Neuronal stem cell (in vitro differentiated cells): ENCODE measurements around the gene CIBAR2.

ENCODE experiments used
- DNase-seq: peaks from one replicate; pipeline ENCODE4 v3.0.0-alpha.2; 2013; ENCODE audit warnings: low spot score
- H2AFZ ChIP-seq: one replicate; pipeline ENCODE4 v1.6.1; 2013; ENCODE audit warnings: mild to moderate bottlenecking, low read length, inconsistent platforms
- H2AK5ac ChIP-seq: 2 replicates; pipeline ENCODE4 v1.6.1; 2013; ENCODE audit warnings: low read depth, mild to moderate bottlenecking, inconsistent platforms, low read length, moderate library complexity, mixed read lengths
- H2BK120ac ChIP-seq: 2 replicates; pipeline ENCODE4 v1.6.1; 2013; ENCODE audit warnings: low read depth, mild to moderate bottlenecking, inconsistent platforms, low read length, moderate library complexity, mixed read lengths
- H2BK12ac ChIP-seq: one replicate; pipeline ENCODE4 v1.6.1; 2013; ENCODE audit warnings: low read length, inconsistent platforms
- H2BK15ac ChIP-seq: 2 replicates; pipeline ENCODE4 v1.6.1; 2013; ENCODE audit warnings: mild to moderate bottlenecking, low read length, inconsistent platforms, mixed read lengths
- H2BK5ac ChIP-seq: one replicate; pipeline ENCODE4 v1.6.1; 2013; ENCODE audit warnings: inconsistent platforms, mild to moderate bottlenecking, low read length, moderate library complexity
- H3K14ac ChIP-seq: one replicate; pipeline ENCODE4 v1.6.1; 2013; ENCODE audit warnings: low read length, inconsistent platforms
- H3K18ac ChIP-seq: 2 replicates; pipeline ENCODE4 v1.6.1; 2013; ENCODE audit warnings: low read length, inconsistent platforms
- H3K23ac ChIP-seq: 2 replicates; pipeline ENCODE4 v1.6.1; 2013; ENCODE audit warnings: low read depth, mild to moderate bottlenecking, mixed read lengths, low read length, inconsistent platforms; ENCODE audit not compliant: poor library complexity
- H3K27ac ChIP-seq: replicated peaks from 3 replicates; pipeline ENCODE4 v1.5.1; 2013; ENCODE audit warnings: low read length, inconsistent platforms
- H3K27me3 ChIP-seq, 3 experiments: 2 replicates each; pipeline ENCODE4 v1.6.1; 2013; ENCODE audit warnings: low read length in 3 of 3, mild to moderate bottlenecking in 2 of 3, inconsistent platforms in 1 of 3, low read depth in 1 of 3, mixed read lengths in 1 of 3, moderate library complexity in 1 of 3; ENCODE audit not compliant: control insufficient read depth in 3 of 3, insufficient read depth in 3 of 3
- H3K36me3 ChIP-seq, 2 donors: replicated peaks in 1 of 2; 2 replicates each; pipeline ENCODE4 v1.6.1; 2013; ENCODE audit warnings: low read length in 2 of 2; ENCODE audit not compliant: control insufficient read depth in 2 of 2, insufficient read depth in 2 of 2
- H3K4ac ChIP-seq: 2 replicates; pipeline ENCODE4 v1.6.1; 2013; ENCODE audit warnings: inconsistent platforms, mild to moderate bottlenecking, low read length, moderate library complexity
- H3K4me1 ChIP-seq, 2 donors: 1 replicate in 1 of 2; 2 replicates in 1 of 2; pipeline ENCODE4 v1.6.1; 2013; ENCODE audit warnings: low read length in 2 of 2, low read depth in 1 of 2; ENCODE audit not compliant: control insufficient read depth in 2 of 2, insufficient read depth in 1 of 2
- H3K4me2 ChIP-seq: one replicate; pipeline ENCODE4 v1.6.1; 2013; ENCODE audit warnings: mild to moderate bottlenecking, low read length, inconsistent platforms; ENCODE audit not compliant: insufficient read depth, poor library complexity, severe bottlenecking
- H3K4me3 ChIP-seq, 2 donors: 2 replicates each; pipeline ENCODE4 v1.5.1; 2013; ENCODE audit warnings: low read length in 2 of 2, mild to moderate bottlenecking in 2 of 2, inconsistent platforms in 1 of 2, moderate library complexity in 1 of 2
- H3K79me1 ChIP-seq: one replicate; pipeline ENCODE4 v1.6.1; 2013; ENCODE audit warnings: low read depth, mild to moderate bottlenecking, inconsistent platforms, low read length, moderate library complexity
- H3K9ac ChIP-seq: one replicate; pipeline ENCODE4 v1.6.1; 2013; ENCODE audit warnings: mild to moderate bottlenecking, low read depth, low read length, inconsistent platforms; ENCODE audit not compliant: poor library complexity
- H3K9me3 ChIP-seq, 2 donors: replicated peaks in 1 of 2; 2 replicates each; pipeline versions ENCODE3 to v1.6.1; 2013; ENCODE audit warnings: low read length in 2 of 2, mild to moderate bottlenecking in 2 of 2, inconsistent platforms in 1 of 2, low read depth in 1 of 2, mixed read lengths in 1 of 2, moderate library complexity in 1 of 2; ENCODE audit not compliant: control insufficient read depth in 2 of 2, insufficient read depth in 1 of 2
- H4K8ac ChIP-seq: one replicate; pipeline ENCODE4 v1.6.1; 2013; ENCODE audit warnings: low read depth, mild to moderate bottlenecking, inconsistent platforms, low read length, moderate library complexity
- H4K91ac ChIP-seq: one replicate; pipeline ENCODE4 v1.6.1; 2013; ENCODE audit warnings: low read length, low read depth, mild to moderate bottlenecking, inconsistent platforms; ENCODE audit not compliant: poor library complexity
- WGBS, 2 donors: extraction: QIAGEN DNeasy Blood & Tissue Kit; methylation state at CpG; one replicate each; pipeline ENCODE4 v1.1.7; 2013; ENCODE audit warnings: missing lambda C conversion rate in 2 of 2, mixed read lengths in 1 of 2; ENCODE audit not compliant: insufficient read length in 2 of 2, insufficient replicate concordance in 1 of 2; ENCODE audit errors: extremely low coverage in 2 of 2; 5-methylcytosine and 5-hydroxymethylcytosine counted together

Gene CIBAR2

DNA sequence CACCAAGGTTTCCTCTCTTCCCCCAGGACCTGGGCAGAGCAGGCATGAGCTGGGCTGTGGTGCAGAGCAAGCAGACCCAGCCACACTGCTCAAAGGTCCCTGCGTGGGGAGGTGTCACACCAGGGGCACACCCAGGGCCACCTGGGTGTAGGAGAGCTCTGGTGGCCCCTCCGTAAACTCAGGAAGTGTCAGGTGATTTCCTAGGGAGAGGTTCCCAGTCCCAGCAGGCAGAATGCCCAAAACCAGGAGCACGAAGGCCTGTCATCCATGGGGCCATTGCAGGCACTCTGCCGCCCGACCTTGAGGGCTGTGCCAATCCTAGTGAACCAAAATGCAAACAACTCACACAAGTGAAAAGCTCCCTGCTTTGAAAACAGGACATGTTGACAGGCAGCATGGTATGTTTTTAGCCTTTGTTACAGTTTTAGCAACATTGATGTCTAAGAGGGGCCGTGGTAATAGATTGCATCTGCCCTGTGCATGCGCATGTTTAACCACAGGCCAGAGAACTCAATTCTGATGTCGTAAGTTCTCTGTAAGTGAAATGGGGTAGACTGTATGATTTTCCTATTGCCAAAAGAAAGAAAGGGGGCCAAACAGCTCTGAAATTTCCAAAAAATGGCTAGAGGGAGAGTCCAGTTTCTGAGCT lies 21.3 kb downstream of the CIBAR2 start:
- H2AK5ac ChIP-seq = no peak overlapping the region
- H4K8ac ChIP-seq = no peak overlapping the region
- no peak overlapping the region for H3K9ac ChIP-seq
- no peak overlapping the region for H2BK12ac ChIP-seq
- H3K23ac ChIP-seq = no peak overlapping the region
- no peak overlapping the region for H2BK5ac ChIP-seq
- no peak overlapping the region for H3K4me3 ChIP-seq
- no peak overlapping the region for H2BK15ac ChIP-seq
- peaks cover 3 to 21% of the 10 kb centered on the region in 2 donors for H3K4me1 ChIP-seq
- no peak overlapping the region for H3K18ac ChIP-seq
- no peak overlapping the region for H4K91ac ChIP-seq
- no peak for DNase-seq
- no peak overlapping the region for H3K4me2 ChIP-seq
- H3K14ac ChIP-seq = no peak overlapping the region
- no peaks in the 10 kb centered on the region for H3K36me3 ChIP-seq
- no peak overlapping the region for H2AFZ ChIP-seq
- no peak overlapping the region for H3K4ac ChIP-seq
- H3K79me1 ChIP-seq = no peaks in the 10 kb centered on the region
- no CpG with 5 or more reads among the region's 8 CpGs for WGBS, 2 donors
- H3K27ac ChIP-seq = no peak overlapping the region
- no peaks in the 10 kb centered on the region for H3K9me3 ChIP-seq
- H2BK120ac ChIP-seq = no peak overlapping the region
- H3K27me3 ChIP-seq = no peaks in the 10 kb centered on the region

DNA sequence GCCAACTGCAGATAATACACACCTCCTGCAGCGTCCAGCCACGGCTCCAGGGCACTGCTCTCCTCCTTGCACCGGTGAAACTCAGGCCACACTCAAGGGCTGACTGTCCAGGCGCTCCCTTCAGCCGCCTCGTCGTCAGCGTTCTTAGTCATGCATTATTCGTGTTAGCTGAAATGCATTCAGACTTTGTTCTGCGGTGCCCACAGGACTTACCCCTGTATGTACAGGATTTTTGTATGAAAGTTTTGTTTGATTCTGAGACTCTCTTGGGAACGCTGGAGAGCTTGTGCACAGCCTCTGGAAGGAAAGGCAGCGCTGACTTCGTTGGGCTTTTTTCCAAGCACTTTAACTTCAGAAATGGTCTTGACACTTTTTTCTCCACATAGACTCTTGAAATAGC lies 22.1 kb downstream of the CIBAR2 start:
- no peaks in the 10 kb centered on the region for H3K36me3 ChIP-seq
- H2AK5ac ChIP-seq = no peak overlapping the region
- H3K27me3 ChIP-seq = peaks cover 0 to 4% (median 0%) of the 10 kb centered on the region in 3 experiments
- H2BK5ac ChIP-seq = no peak overlapping the region
- H2BK120ac ChIP-seq = no peak overlapping the region
- DNase-seq = no peak
- H3K9me3 ChIP-seq = no peaks in the 10 kb centered on the region
- H2AFZ ChIP-seq = peak overlapping the region; percentile 34
- H3K4me2 ChIP-seq = no peak overlapping the region
- H2BK12ac ChIP-seq = no peak overlapping the region
- H3K4me3 ChIP-seq = no peak overlapping the region
- H3K14ac ChIP-seq = no peak overlapping the region
- H3K18ac ChIP-seq = no peak overlapping the region
- H3K4me1 ChIP-seq = peaks cover 3 to 26% of the 10 kb centered on the region in 2 donors
- no peak overlapping the region for H3K9ac ChIP-seq
- WGBS, 2 donors = no CpG with 5 or more reads among the region's 13 CpGs
- H3K27ac ChIP-seq = no peak overlapping the region
- no peak overlapping the region for H4K91ac ChIP-seq
- H3K79me1 ChIP-seq = no peaks in the 10 kb centered on the region
- no peak overlapping the region for H2BK15ac ChIP-seq
- H3K4ac ChIP-seq = no peak overlapping the region
- H4K8ac ChIP-seq = no peak overlapping the region
- peak overlapping the region; percentile 29 for H3K23ac ChIP-seq

DNA sequence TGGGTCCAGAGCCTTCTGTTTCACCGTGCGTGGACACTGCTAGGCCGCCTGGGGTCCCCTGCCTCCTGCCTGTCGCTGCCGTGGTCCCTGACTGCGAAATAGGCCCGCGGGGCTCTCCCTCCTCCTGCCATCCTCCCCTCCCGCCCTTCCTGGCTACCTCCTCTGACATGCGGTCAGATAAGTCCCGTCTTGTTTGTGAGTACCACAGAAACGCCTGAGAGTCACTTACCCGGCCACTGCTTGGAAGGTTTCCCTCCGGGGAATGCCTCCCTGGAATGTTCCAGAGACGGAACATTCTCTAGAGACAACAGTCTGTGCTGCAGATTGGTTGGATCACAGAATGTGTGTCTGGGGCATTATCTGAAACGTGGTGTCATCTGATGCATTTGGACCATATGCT lies 22.7 kb downstream of the CIBAR2 start:
- Histone ChIP-seq H3K4ac (no peak overlapping the region), H2AFZ (no peak overlapping the region), H2AK5ac (no peak overlapping the region), H3K18ac (no peak overlapping the region), H4K8ac (no peak overlapping the region), H3K23ac (peak overlapping the region; percentile 29), H3K27ac (no peak overlapping the region), H3K4me3 (no peak overlapping the region), H3K36me3 (no peaks in the 10 kb centered on the region), H3K9ac (no peak overlapping the region), H3K9me3 (no peaks in the 10 kb centered on the region), H2BK15ac (no peak overlapping the region), H3K4me1 (peaks cover 3 to 26% of the 10 kb centered on the region in 2 donors), H2BK5ac (no peak overlapping the region), H4K91ac (no peak overlapping the region), H3K79me1 (no peaks in the 10 kb centered on the region), H3K27me3 (peaks cover 0 to 4% (median 0%) of the 10 kb centered on the region in 3 experiments), H2BK120ac (no peak overlapping the region), H2BK12ac (no peak overlapping the region), H3K4me2 (no peak overlapping the region), H3K14ac (peak overlapping the region; percentile 67)
- no peak for DNase-seq
- WGBS, 2 donors = no CpG with 5 or more reads among the region's 16 CpGs

DNA sequence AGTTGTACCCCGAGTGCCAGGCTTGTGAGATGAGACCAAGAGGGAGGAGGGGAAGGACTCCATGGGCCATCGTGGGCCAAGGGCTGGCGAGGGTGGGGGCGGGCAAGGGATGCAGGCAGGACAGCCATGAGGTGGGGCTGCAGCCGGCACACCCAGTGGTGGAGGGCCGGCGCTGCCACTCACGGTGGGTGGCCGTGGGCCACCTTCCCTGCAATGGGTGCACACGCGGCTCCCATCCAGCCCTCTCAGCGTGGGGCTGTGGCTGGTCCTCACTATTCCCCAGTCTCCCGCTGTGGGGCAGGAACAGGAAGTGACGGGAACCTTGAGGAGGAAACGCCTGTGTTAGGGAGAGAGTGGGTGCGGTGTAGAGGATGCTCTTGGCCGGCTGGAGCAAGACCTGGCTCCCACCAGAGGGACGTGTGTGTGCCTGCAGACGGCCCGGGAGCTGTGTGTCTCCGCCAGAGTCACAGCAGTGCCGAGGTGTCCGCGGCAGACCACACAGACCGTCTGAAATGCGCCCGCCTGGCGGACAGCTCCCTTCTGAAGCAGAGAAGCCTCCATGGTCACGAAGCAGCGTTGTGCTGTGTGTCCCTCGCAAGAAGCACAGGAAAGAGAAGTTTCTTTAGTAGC lies 23.6 kb downstream of the CIBAR2 start:
- H3K18ac ChIP-seq = peak overlapping the region; percentile 8
- H3K79me1 ChIP-seq = no peaks in the 10 kb centered on the region
- H4K91ac ChIP-seq = no peak overlapping the region
- peaks cover 0 to 4% (median 0%) of the 10 kb centered on the region in 3 experiments for H3K27me3 ChIP-seq
- H2AK5ac ChIP-seq = no peak overlapping the region
- H2AFZ ChIP-seq = no peak overlapping the region
- peak overlapping the region; percentile 28 for H2BK15ac ChIP-seq
- H3K9ac ChIP-seq = no peak overlapping the region
- H3K27ac ChIP-seq = no peak overlapping the region
- no peak overlapping the region for H3K14ac ChIP-seq
- no peak for DNase-seq
- H4K8ac ChIP-seq = no peak overlapping the region
- peaks cover 5 to 28% of the 10 kb centered on the region in 2 donors for H3K4me1 ChIP-seq
- H2BK12ac ChIP-seq = no peak overlapping the region
- H3K4me2 ChIP-seq = no peak overlapping the region
- no CpG with 5 or more reads among the region's 31 CpGs for WGBS, 2 donors
- H2BK120ac ChIP-seq = no peak overlapping the region
- H3K9me3 ChIP-seq = no peaks in the 10 kb centered on the region
- H3K4ac ChIP-seq = no peak overlapping the region
- no peak overlapping the region for H3K23ac ChIP-seq
- peak overlapping the region; percentile 6 for H2BK5ac ChIP-seq
- H3K4me3 ChIP-seq = no peak overlapping the region
- no peaks in the 10 kb centered on the region for H3K36me3 ChIP-seq
